Measurements from ENCODE around the gene CYP26A1.

GRCh38 chr10:93069245-93069561, 4.5 kb upstream of the CYP26A1 start:
- TF ChIP-seq EZH2 (IDR thresholded peaks at IDR 0.05; ENCODE audit: insufficient read depth, low read length) (no peak), CTCF (IDR thresholded peaks at IDR 0.05; ENCODE audit: insufficient read depth, low read depth, low read length) (no peak)

Data from astrocyte (in vitro differentiated cells and primary cell).